CD4-positive, alpha-beta T cell treated with Interleukin-12 subunit alpha and Interleukin-12 subunit beta, for 1 hour (primary cell): ENCODE data around the gene C10orf90.

ENCODE experiments used
- DNase-seq: peaks from one replicate; pipeline ENCODE4 v3.0.0-alpha.2; 2020

C10orf90 gene

GRCh38 chr10:126458466-126458865 is 212.0 kb downstream of the C10orf90 start:
- no peak for DNase-seq

GRCh38 chr10:126456632-126457031 is 213.9 kb downstream of the C10orf90 start:
- DNase-seq = no peak

GRCh38 chr10:126455766-126456405 is 214.6 kb downstream of the C10orf90 start:
- no peak for DNase-seq

- DNase-seq = no peak
Measured at GRCh38 chr10:126455036-126455765, 215.3 kb downstream of the C10orf90 start.

- no peak for DNase-seq
Measured at GRCh38 chr10:126454045-126454751, 216.3 kb downstream of the C10orf90 start.

- DNase-seq = no peak
Measured at GRCh38 chr10:126452245-126452644, 218.2 kb downstream of the C10orf90 start.

GRCh38 chr10:126448091-126448490 is 222.4 kb downstream of the C10orf90 start:
- DNase-seq = no peak

- no peak for DNase-seq
Measured at GRCh38 chr10:126439942-126440341, 230.6 kb downstream of the C10orf90 start.

- no peak for DNase-seq
Measured at GRCh38 chr10:126438407-126438783, 232.1 kb downstream of the C10orf90 start.

GRCh38 chr10:126437635-126438406 is 232.7 kb downstream of the C10orf90 start:
- DNase-seq = no peak

GRCh38 chr10:126434235-126434634 is 236.3 kb downstream of the C10orf90 start:
- no peak for DNase-seq

- no peak for DNase-seq
Measured at GRCh38 chr10:126433351-126433750, 237.1 kb downstream of the C10orf90 start.

GRCh38 chr10:126432507-126432906 is 238.0 kb downstream of the C10orf90 start:
- no peak for DNase-seq

GRCh38 chr10:126431816-126432215 is 238.7 kb downstream of the C10orf90 start:
- no peak for DNase-seq

- DNase-seq = no peak
Measured at GRCh38 chr10:126430512-126430911, 240.0 kb downstream of the C10orf90 start.

GRCh38 chr10:126429275-126429674 is 241.2 kb downstream of the C10orf90 start:
- DNase-seq = no peak

GRCh38 chr10:126425489-126426065 is 244.9 kb downstream of the C10orf90 start:
- DNase-seq = no peak

- DNase-seq = no peak
Measured at GRCh38 chr10:126425032-126425431, 245.5 kb downstream of the C10orf90 start.

GRCh38 chr10:126423732-126424491 is 246.6 kb downstream of the C10orf90 start:
- DNase-seq = no peak

- no peak for DNase-seq
Measured at GRCh38 chr10:126422567-126422966, 247.9 kb downstream of the C10orf90 start.

- no peak for DNase-seq
Measured at GRCh38 chr10:126421756-126422256, 248.7 kb downstream of the C10orf90 start.
